HepG2 (cell line): Measurements from ENCODE around the gene RPL22L1. TPM values are rescaled to one million over a fixed set of nuclear protein-coding genes. Genes with fewer than 3 reads are reported as not detected.

ENCODE experiments used
- ATAC-seq: fragments of 200-7000 bp; cut with Tn5 transposase; 3 replicates; pipeline ENCODE4 v1.9.1; 2020; ENCODE audit warnings: mild to moderate bottlenecking, moderate library complexity
- BruUV-seq: library from RNA; stranded (reverse); fragments of 400-500 nt; replicated peaks from 2 replicates; lab custom pipeline; 2021; lab: Mats Ljungman, UMichigan
- CTCF ChIA-PET: fragments of 300-600 bp; formaldehyde crosslinking; extraction: SDS; loops from one replicate; lab custom pipeline; 2021; ENCODE audit warnings: low total read pairs, inconsistent platforms, low intra/inter-chr PET ratio; lab: Yijun Ruan, JAX
- POLR2A ChIA-PET: fragments of 350-600 bp; sonication (Branson Sonifier 250); formaldehyde crosslinking; loops from one replicate; lab custom pipeline; 2020; ENCODE audit warnings: antibody characterized with exemption, inconsistent platforms; lab: Yijun Ruan, JAX
- DNase-seq: peaks from one replicate; pipeline ENCODE4 v3.0.0-alpha.2; 2015; ENCODE audit warnings: low spot score
- FAIRE-seq: peaks from 3 replicates; lab custom pipeline; 2011; peaks lifted over from hg19 to GRCh38; lab: Jason Lieb, UNC
- H2AFZ ChIP-seq: one replicate; pipeline ENCODE4 v1.6.1; 2011; ENCODE audit warnings: low read length, inconsistent platforms
- H3K27ac ChIP-seq: fragments of 300-600 bp; 3 replicates; pipeline ENCODE4 v1.8.0; 2011; ENCODE audit warnings: mixed run types, mild to moderate bottlenecking, mixed read lengths, low read length, inconsistent platforms; ENCODE audit not compliant: insufficient read depth; ENCODE audit errors: extremely low read length
- H3K27me3 ChIP-seq, 2 experiments: fragments of 200-600 bp in 1 of 2; 2 replicates in 1 of 2; 3 replicates in 1 of 2; pipeline versions ENCODE4 v1.6.0 to v1.8.0; 2011; ENCODE audit warnings: low read length in 2 of 2, mild to moderate bottlenecking in 2 of 2, moderate library complexity in 2 of 2, inconsistent platforms in 1 of 2; ENCODE audit not compliant: insufficient read depth in 2 of 2, control insufficient read depth in 1 of 2
- H3K36me3 ChIP-seq, 2 experiments: fragments of 200-600 bp in 1 of 2; replicated peaks in 1 of 2; 2 replicates in 1 of 2; 3 replicates in 1 of 2; pipeline versions ENCODE4 v1.5.1 to v1.8.0; 2011; ENCODE audit warnings: low read length in 2 of 2, inconsistent platforms in 1 of 2; ENCODE audit not compliant: insufficient read depth in 2 of 2, control insufficient read depth in 1 of 2
- H3K4me1 ChIP-seq: 2 replicates; pipeline ENCODE4 v1.5.1; 2012; ENCODE audit warnings: low read length, inconsistent platforms; ENCODE audit not compliant: insufficient read depth
- H3K4me2 ChIP-seq: 2 replicates; pipeline ENCODE4 v1.6.0; 2011; ENCODE audit warnings: low read depth, low read length, inconsistent platforms
- H3K4me3 ChIP-seq, 3 experiments: fragments of 200-600 bp in 1 of 3; sonication (generic), shearing (Covaris generic) in 1 of 3; replicated peaks in 1 of 3; 2 replicates each; pipeline ENCODE4 v1.5.1; 2011 to 2016; ENCODE audit warnings: low read length in 3 of 3, inconsistent platforms in 2 of 3, low read depth in 2 of 3, mild to moderate bottlenecking in 2 of 3, control low read depth in 1 of 3, mixed read lengths in 1 of 3; ENCODE audit not compliant: insufficient read depth in 1 of 3
- H3K79me2 ChIP-seq: one replicate; pipeline ENCODE4 v1.6.1; 2011; ENCODE audit warnings: low read length, inconsistent platforms; ENCODE audit not compliant: insufficient read depth
- H3K9ac ChIP-seq: 2 replicates; pipeline ENCODE4 v1.6.0; 2011; ENCODE audit warnings: mild to moderate bottlenecking, low read depth, low read length, inconsistent platforms; ENCODE audit not compliant: insufficient read depth
- H3K9me3 ChIP-seq: 2 replicates; pipeline ENCODE4 v1.5.1; 2012; ENCODE audit warnings: mild to moderate bottlenecking, low read length
- H4K20me1 ChIP-seq: 2 replicates; pipeline ENCODE4 v1.6.0; 2011; ENCODE audit warnings: inconsistent platforms, mild to moderate bottlenecking, low read length, moderate library complexity; ENCODE audit not compliant: insufficient read depth
- ARNT ChIP-seq: fragments of 450-650 bp; IDR thresholded peaks from 2 replicates; pipeline ENCODE4 v1.6.1; 2017
- BCLAF1 ChIP-seq: fragments of 450-650 bp; IDR thresholded peaks from 2 replicates; pipeline ENCODE4 v1.6.1; 2017; ENCODE audit warnings: mild to moderate bottlenecking
- FOSL2 ChIP-seq: sonication (generic); formaldehyde crosslinking; IDR thresholded peaks from 2 replicates; pipeline ENCODE4 v1.4.0; 2020; ENCODE audit warnings: missing genetic modification reagents
- KDM6A ChIP-seq: IDR thresholded peaks from 2 replicates; pipeline ENCODE4 v1.6.1; 2016; ENCODE audit warnings: low read depth
- LRRFIP1 ChIP-seq: sonication (generic); formaldehyde crosslinking; conservative IDR thresholded peaks from 2 replicates; pipeline ENCODE4 v1.4.0; 2020; ENCODE audit warnings: missing genetic modification reagents
- RARG ChIP-seq: sonication (generic); formaldehyde crosslinking; IDR thresholded peaks from 2 replicates; pipeline ENCODE4 v1.4.0; 2020; ENCODE audit warnings: low read depth, mild to moderate bottlenecking, missing genetic modification reagents
- SAFB2 ChIP-seq: sonication (generic); formaldehyde crosslinking; IDR thresholded peaks from 2 replicates; pipeline ENCODE4 v1.5.1; 2020; ENCODE audit warnings: missing genetic modification reagents, low read depth, mild to moderate bottlenecking, borderline replicate concordance
- STAT6 ChIP-seq: sonication (generic); formaldehyde crosslinking; IDR thresholded peaks from 2 replicates; pipeline ENCODE4 v1.4.0; 2020; ENCODE audit warnings: missing genetic modification reagents, mild to moderate bottlenecking, borderline replicate concordance
- ZBTB10 ChIP-seq: sonication (generic); formaldehyde crosslinking; IDR thresholded peaks from 2 replicates; pipeline ENCODE4 v1.4.0; 2020; ENCODE audit warnings: missing genetic modification reagents, borderline replicate concordance
- ZKSCAN8 ChIP-seq: IDR thresholded peaks from 2 replicates; pipeline ENCODE4 v1.6.1; 2016; ENCODE audit warnings: borderline replicate concordance, missing genetic modification reagents, missing compliant biosample characterization
- ZMYM4 ChIP-seq: sonication (generic); formaldehyde crosslinking; IDR thresholded peaks from 2 replicates; pipeline ENCODE4 v1.8.1; 2023; ENCODE audit warnings: mild to moderate bottlenecking, missing genetic modification reagents
- ZNF597 ChIP-seq: sonication (generic); formaldehyde crosslinking; IDR thresholded peaks from 2 replicates; pipeline ENCODE4 v1.5.0; 2020; ENCODE audit warnings: missing genetic modification reagents
- ZNF749 ChIP-seq: sonication (generic); formaldehyde crosslinking; IDR thresholded peaks from 2 replicates; pipeline ENCODE4 v1.8.0; 2022; ENCODE audit warnings: mild to moderate bottlenecking, missing genetic modification reagents, moderate library complexity, borderline replicate concordance
- WGBS: methylation state at CpG from one replicate; pipeline ENCODE4 v1.1.6; 2017; ENCODE audit warnings: low lambda C conversion rate; 5-methylcytosine and 5-hydroxymethylcytosine counted together
- in situ Hi-C: cut with HindIII; loops from 2 replicates; pipeline ENCODE4 v1.10.0; 2017; ENCODE audit warnings: low pct_unique_long_range_greater_than_20kb; ENCODE audit not compliant: extremely low pct_ligation_motif_present
- intact Hi-C: fragments of 100-400 bp; cut with micrococcal nuclease; formaldehyde crosslinking; loops from one replicate; pipeline ENCODE4 v1.10.0; 2022; ENCODE audit not compliant: unreplicated experiment
- polyA plus RNA-seq, 8 experiments: library from polyadenylated mRNA; depleted of rRNA in 3 of 8; stranded (reverse) in 7 of 8; unstranded in 1 of 8; fragments of >200 nt; fragmentation: Illumina TruSeq in 4 of 8; extraction: Trizol in 4 of 8; gene quantifications; 2 replicates each; pipeline versions ENCODE4 v1.2.1 to v1.2.3, GENCODE V29; 2011 to 2016; ENCODE audit warnings: low read depth in 4 of 8, missing spikeins in 1 of 8, mixed read lengths in 1 of 8; ENCODE audit not compliant: insufficient read depth in 1 of 8
- total RNA-seq, 5 experiments: library from RNA; depleted of rRNA; stranded (reverse); fragments of >200 nt; fragmentation: Illumina TruSeq; extraction: Trizol; gene quantifications; 2 replicates each; pipeline ENCODE4 v1.2.3, GENCODE V29; 2016; ENCODE audit warnings: low read depth in 1 of 5

RPL22L1 gene
- total and polyA plus RNA-seq, 2 of the 13 experiments (the other 11 are each of a cell fraction or from before 2014, with no cell fraction given), result 42.7 to 152 TPM

GRCh38 chr3:170858599-170858998 is 11.4 kb downstream of the RPL22L1 start:
- intact Hi-C loops (no loop called here), in situ Hi-C loops (no loop called here)
- no peaks in the 10 kb centered on the region for H4K20me1 ChIP-seq
- no peak overlapping the region for H3K27ac ChIP-seq
- ChIA-PET POLR2A (no interaction called here), CTCF (no interaction called here)
- H2AFZ ChIP-seq, result no peak overlapping the region
- H3K9me3 ChIP-seq, result no peaks in the 10 kb centered on the region
- 49% methylated on average over 5 of the region's 5 CpGs for WGBS
- H3K4me1 ChIP-seq, result peaks cover 25% of the 10 kb centered on the region; the same call in 1 of the 2 replicates
- H3K9ac ChIP-seq, result no peak overlapping the region
- FAIRE-seq (no peak), ATAC-seq (no peak), DNase-seq (no peak)
- no peaks in the 10 kb centered on the region for H3K79me2 ChIP-seq
- BruUV-seq, result no TSS peak
- H3K27me3 ChIP-seq, result 0 out of 5 replicates have a peak, but pooled peaks cover 0 to 2% of the 10 kb centered on the region in 2 experiments
- H3K4me2 ChIP-seq, result no peak overlapping the region
- no peaks in the 10 kb centered on the region for H3K36me3 ChIP-seq
- H3K4me3 ChIP-seq, result no peak overlapping the region
- TF ChIP-seq ARNT, result no peak
- TF ChIP-seq SAFB2 (CRISPR knock-in tag), result no peak
- no peak for TF ChIP-seq ZBTB10 (CRISPR knock-in tag)
- no peak for TF ChIP-seq RARG (CRISPR knock-in tag)
- TF ChIP-seq LRRFIP1 (CRISPR knock-in tag), result no peak
- no peak for TF ChIP-seq ZMYM4 (CRISPR knock-in tag)
- no peak for TF ChIP-seq BCLAF1
- no peak for TF ChIP-seq FOSL2 (CRISPR knock-in tag)
- no peak for TF ChIP-seq ZNF749
- no peak for TF ChIP-seq ZKSCAN8 (CRISPR knock-in tag)
- no peak for TF ChIP-seq KDM6A (CRISPR knock-in tag)
- TF ChIP-seq ZNF597 (CRISPR knock-in tag), result no peak
- no peak for TF ChIP-seq STAT6 (CRISPR knock-in tag)
